Activated CD8-positive, alpha-beta memory T cell treated with anti-CD3 and anti-CD28 coated beads, Interleukin-2, amount 50 U/mL, for 1 hour (primary cell): Measurements from ENCODE around the gene ELMO1.

Experiments used
- DNase-seq: peaks from one replicate; pipeline ENCODE4 v3.0.0-alpha.2; 2020; ENCODE audit errors: extremely low read depth

Gene ELMO1

GRCh38 chr7:37267251-37267650 is 181.4 kb downstream of the ELMO1 start:
- DNase-seq: no peak

- DNase-seq: no peak
These were observed 182.8 kb downstream of the ELMO1 start for GRCh38 chr7:37265876-37266275.

- no peak for DNase-seq
These were observed 183.7 kb downstream of the ELMO1 start for GRCh38 chr7:37265006-37265405.

- no peak for DNase-seq
These were observed 186.5 kb downstream of the ELMO1 start for GRCh38 chr7:37262181-37262580.

- no peak for DNase-seq
These were observed 189.3 kb downstream of the ELMO1 start for GRCh38 chr7:37259319-37259821.

GRCh38 chr7:37256631-37257030 is 192.0 kb downstream of the ELMO1 start:
- DNase-seq: no peak

- no peak for DNase-seq
These were observed 193.2 kb downstream of the ELMO1 start for GRCh38 chr7:37255327-37255944.

GRCh38 chr7:37251222-37251621 is 197.4 kb downstream of the ELMO1 start:
- DNase-seq: no peak

GRCh38 chr7:37249240-37249639 is 199.4 kb downstream of the ELMO1 start:
- DNase-seq: no peak

GRCh38 chr7:37248396-37248861 is 200.2 kb downstream of the ELMO1 start:
- no peak for DNase-seq

- DNase-seq: no peak
These were observed 200.8 kb downstream of the ELMO1 start for GRCh38 chr7:37247861-37248260.

- no peak for DNase-seq
These were observed 203.1 kb downstream of the ELMO1 start for GRCh38 chr7:37245590-37245989.

GRCh38 chr7:37236906-37237305 is 211.8 kb downstream of the ELMO1 start:
- DNase-seq: no peak

- no peak for DNase-seq
These were observed 212.9 kb downstream of the ELMO1 start for GRCh38 chr7:37235813-37236212.

- no peak for DNase-seq
These were observed 213.7 kb downstream of the ELMO1 start for GRCh38 chr7:37234928-37235327.

- no peak for DNase-seq
These were observed 214.3 kb downstream of the ELMO1 start for GRCh38 chr7:37234334-37234733.

- no peak for DNase-seq
These were observed 217.1 kb downstream of the ELMO1 start for GRCh38 chr7:37231613-37232012.

- no peak for DNase-seq
These were observed 218.4 kb downstream of the ELMO1 start for GRCh38 chr7:37230221-37230620.

GRCh38 chr7:37229381-37229780 is 219.3 kb downstream of the ELMO1 start:
- DNase-seq: no peak

GRCh38 chr7:37225285-37225969 is 223.2 kb downstream of the ELMO1 start:
- DNase-seq: no peak

- DNase-seq: no peak
These were observed 223.9 kb downstream of the ELMO1 start for GRCh38 chr7:37224746-37225145.

- no peak for DNase-seq
These were observed 228.0 kb downstream of the ELMO1 start for GRCh38 chr7:37220664-37221063.

GRCh38 chr7:37218956-37219355 is 229.7 kb downstream of the ELMO1 start:
- DNase-seq: no peak
